HG03025 (cell line): ENCODE data around the gene NT5C1A.

Experiments used
- ATAC-seq: cut with Tn5 transposase; IDR thresholded peaks from one replicate; pipeline ENCODE4 v1.9.1; 2021; ENCODE audit warnings: mild to moderate bottlenecking, moderate library complexity; ENCODE audit not compliant: unreplicated experiment, low FRiP score

NT5C1A gene

GRCh38 chr1:39615086-39615673 is 56.7 kb downstream of the NT5C1A start:
- no peak for ATAC-seq

DNA sequence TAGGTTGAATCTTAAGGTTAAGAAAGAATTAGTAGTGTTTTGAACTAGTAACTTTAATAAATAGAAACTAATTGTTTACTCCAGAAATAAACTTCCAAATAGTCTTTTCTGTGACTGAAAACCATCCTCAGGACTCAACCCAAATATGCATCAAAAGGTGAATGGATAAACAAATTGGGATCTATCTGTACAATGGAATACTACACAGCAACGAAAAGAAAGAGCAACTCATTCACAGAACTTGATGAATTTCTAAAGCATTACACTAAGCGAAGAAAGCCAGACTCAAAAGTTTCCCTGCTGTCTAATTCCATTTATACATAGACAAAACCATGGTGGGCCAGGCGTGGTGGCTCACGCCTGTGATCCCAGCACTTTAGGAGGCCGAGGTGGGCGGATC is 57.4 kb downstream of the NT5C1A start:
- no peak for ATAC-seq

- no peak for ATAC-seq
Observed at GRCh38 chr1:39613250-39613649, 58.7 kb downstream of the NT5C1A start.

- ATAC-seq: no peak
Observed at GRCh38 chr1:39609618-39610331, 62.1 kb downstream of the NT5C1A start.
